Central memory CD8-positive, alpha-beta T cell (primary cell): Measurements from ENCODE around the gene POLN.
"Not testable (repeated sequence)": the region's sequence is repeated elsewhere in the genome, so short reads cannot be mapped to it uniquely, and the experiment has no call there.

ENCODE experiments used
- ATAC-seq: fragments of 150-1000 bp; cut with Tn5 transposase; replicated peaks from 2 replicates; pipeline ENCODE4 v1.10.0; 2022; ENCODE audit warnings: mild to moderate bottlenecking, moderate FRiP score, moderate number of reproducible peaks; ENCODE audit not compliant: poor library complexity, severe bottlenecking; ENCODE audit errors: extremely low read depth
- DNase-seq, 2 donors: peaks; one replicate each; pipeline ENCODE4 v3.0.0; 2021; ENCODE audit warnings: low spot score in 2 of 2
- H3K27ac Mint-ChIP-seq: one replicate; pipeline ENCODE4 v1.8.0; 2022; ENCODE audit warnings: low read depth, mild to moderate bottlenecking, moderate library complexity, mixed read lengths
- H3K27me3 Mint-ChIP-seq: one replicate; pipeline ENCODE4 v1.8.0; 2022; ENCODE audit warnings: mixed read lengths
- H3K36me3 Mint-ChIP-seq: one replicate; pipeline ENCODE4 v1.8.0; 2022; ENCODE audit warnings: mild to moderate bottlenecking, moderate library complexity, mixed read lengths; ENCODE audit not compliant: insufficient read depth
- H3K4me1 Mint-ChIP-seq: one replicate; pipeline ENCODE4 v1.8.0; 2022; ENCODE audit warnings: mixed read lengths
- H3K4me3 Mint-ChIP-seq: one replicate; pipeline ENCODE4 v1.8.0; 2022; ENCODE audit warnings: mild to moderate bottlenecking, moderate library complexity, mixed read lengths
- H3K9me3 Mint-ChIP-seq: one replicate; pipeline ENCODE4 v1.8.0; 2022; ENCODE audit warnings: mixed read lengths

POLN gene

GRCh38 chr4:2236944-2237666 lies 4.8 kb downstream of the POLN start:
- no peak for DNase-seq
- H3K27me3 Mint-ChIP-seq, result no peaks in the 10 kb centered on the region
- no peaks in the 10 kb centered on the region for H3K9me3 Mint-ChIP-seq
- peaks cover 77% of the 10 kb centered on the region for H3K4me1 Mint-ChIP-seq
- H3K4me3 Mint-ChIP-seq, result peak overlapping the region; percentile 10
- H3K36me3 Mint-ChIP-seq, result peaks cover 64% of the 10 kb centered on the region
- H3K27ac Mint-ChIP-seq, result no peak overlapping the region
- ATAC-seq, result no peak

- ATAC-seq (no peak), DNase-seq (no peak)
- Mint-ChIP-seq H3K36me3 (peaks cover 39% of the 10 kb centered on the region), H3K4me3 (no peak overlapping the region), H3K9me3 (no peaks in the 10 kb centered on the region), H3K4me1 (peaks cover 31% of the 10 kb centered on the region), H3K27me3 (no peaks in the 10 kb centered on the region), H3K27ac (no peak overlapping the region)
Measured at GRCh38 chr4:2231082-2231481, 10.8 kb downstream of the POLN start.

GRCh38 chr4:2226261-2226660 lies 15.7 kb downstream of the POLN start:
- Mint-ChIP-seq H3K27ac (no peak overlapping the region), H3K9me3 (no peaks in the 10 kb centered on the region), H3K4me3 (no peak overlapping the region), H3K4me1 (no peaks in the 10 kb centered on the region), H3K27me3 (no peaks in the 10 kb centered on the region), H3K36me3 (peaks cover 20% of the 10 kb centered on the region)
- no peak for ATAC-seq
- no peak for DNase-seq

GRCh38 chr4:2222838-2223237 lies 19.1 kb downstream of the POLN start:
- H3K4me3 Mint-ChIP-seq, result no peak overlapping the region
- no peak for ATAC-seq
- no peak overlapping the region for H3K27ac Mint-ChIP-seq
- H3K27me3 Mint-ChIP-seq, result no peaks in the 10 kb centered on the region
- H3K9me3 Mint-ChIP-seq, result no peaks in the 10 kb centered on the region
- no peak for DNase-seq
- H3K36me3 Mint-ChIP-seq, result peaks cover 13% of the 10 kb centered on the region
- H3K4me1 Mint-ChIP-seq, result peaks cover 8% of the 10 kb centered on the region

- not testable (repeated sequence) for H3K27ac Mint-ChIP-seq, H3K4me1 Mint-ChIP-seq, ATAC-seq, H3K9me3 Mint-ChIP-seq, DNase-seq, H3K27me3 Mint-ChIP-seq, H3K4me3 Mint-ChIP-seq
- H3K36me3 Mint-ChIP-seq, result peaks cover 13% of the 10 kb centered on the region
Measured at GRCh38 chr4:2221378-2221777, 20.5 kb downstream of the POLN start.

- peak overlapping the region; percentile 50 for H3K27ac Mint-ChIP-seq
- no peaks in the 10 kb centered on the region for H3K9me3 Mint-ChIP-seq
- H3K4me3 Mint-ChIP-seq, result no peak overlapping the region
- H3K27me3 Mint-ChIP-seq, result no peaks in the 10 kb centered on the region
- peak; percentile 73 to 77 for DNase-seq
- peak; percentile 93 for ATAC-seq
- peaks cover 8% of the 10 kb centered on the region for H3K36me3 Mint-ChIP-seq
- peaks cover 8% of the 10 kb centered on the region for H3K4me1 Mint-ChIP-seq
Measured at GRCh38 chr4:2220016-2220630, 21.8 kb downstream of the POLN start.

GRCh38 chr4:2219233-2219760 lies 22.6 kb downstream of the POLN start:
- no peaks in the 10 kb centered on the region for H3K9me3 Mint-ChIP-seq
- no peak for ATAC-seq

GRCh38 chr4:2218436-2218835 lies 23.5 kb downstream of the POLN start:
- H3K4me1 Mint-ChIP-seq, result peaks cover 8% of the 10 kb centered on the region
- H3K9me3 Mint-ChIP-seq, result no peaks in the 10 kb centered on the region
- H3K36me3 Mint-ChIP-seq, result peaks cover 6% of the 10 kb centered on the region
- DNase-seq, result no peak
- no peaks in the 10 kb centered on the region for H3K27me3 Mint-ChIP-seq
- no peak for ATAC-seq
- no peak overlapping the region for H3K4me3 Mint-ChIP-seq
- no peak overlapping the region for H3K27ac Mint-ChIP-seq

More at GRCh38 chr4:2219233-2219760, 22.6 kb downstream of the POLN start:
- H3K27ac Mint-ChIP-seq, result no peak overlapping the region
- DNase-seq, result no peak
- peaks cover 8% of the 10 kb centered on the region for H3K4me1 Mint-ChIP-seq
- no peaks in the 10 kb centered on the region for H3K27me3 Mint-ChIP-seq
- peaks cover 8% of the 10 kb centered on the region for H3K36me3 Mint-ChIP-seq
- no peak overlapping the region for H3K4me3 Mint-ChIP-seq

- H3K27ac Mint-ChIP-seq, result no peak overlapping the region
- no peaks in the 10 kb centered on the region for H3K9me3 Mint-ChIP-seq
- peaks cover under 1% of the 10 kb centered on the region for H3K36me3 Mint-ChIP-seq
- H3K27me3 Mint-ChIP-seq, result no peaks in the 10 kb centered on the region
- H3K4me3 Mint-ChIP-seq, result no peak overlapping the region
- ATAC-seq (no peak), DNase-seq (no peak)
- peaks cover 8% of the 10 kb centered on the region for H3K4me1 Mint-ChIP-seq
Measured at GRCh38 chr4:2217726-2218125, 24.2 kb downstream of the POLN start.

- H3K9me3 Mint-ChIP-seq, result no peaks in the 10 kb centered on the region
- H3K36me3 Mint-ChIP-seq, result peaks cover 2% of the 10 kb centered on the region
- no peak overlapping the region for H3K27ac Mint-ChIP-seq
- no peak overlapping the region for H3K4me3 Mint-ChIP-seq
- DNase-seq (no peak), ATAC-seq (no peak)
- no peaks in the 10 kb centered on the region for H3K27me3 Mint-ChIP-seq
- no peaks in the 10 kb centered on the region for H3K4me1 Mint-ChIP-seq
Measured at GRCh38 chr4:2212831-2213230, 29.1 kb downstream of the POLN start.

GRCh38 chr4:2202789-2203188 lies 39.1 kb downstream of the POLN start:
- not testable (repeated sequence) for H3K27me3 Mint-ChIP-seq, ATAC-seq, H3K4me1 Mint-ChIP-seq, H3K36me3 Mint-ChIP-seq, H3K27ac Mint-ChIP-seq, H3K4me3 Mint-ChIP-seq, H3K9me3 Mint-ChIP-seq, DNase-seq

- ATAC-seq (no peak), DNase-seq (no peak)
- Mint-ChIP-seq H3K9me3 (no peaks in the 10 kb centered on the region), H3K27me3 (no peaks in the 10 kb centered on the region), H3K27ac (no peak overlapping the region), H3K36me3 (no peaks in the 10 kb centered on the region), H3K4me1 (no peaks in the 10 kb centered on the region), H3K4me3 (no peak overlapping the region)
Measured at GRCh38 chr4:2194496-2194895, 47.4 kb downstream of the POLN start.

- Mint-ChIP-seq H3K4me1 (no peaks in the 10 kb centered on the region), H3K4me3 (no peak overlapping the region), H3K9me3 (no peaks in the 10 kb centered on the region), H3K27ac (no peak overlapping the region), H3K27me3 (no peaks in the 10 kb centered on the region), H3K36me3 (no peaks in the 10 kb centered on the region)
- no peak for ATAC-seq
- no peak for DNase-seq
Measured at GRCh38 chr4:2193326-2193725, 48.6 kb downstream of the POLN start.
